Upper lobe of right lung (tissue), 1 donor: ENCODE data around the gene RAB3IL1. TPM values are rescaled to one million over a fixed set of nuclear protein-coding genes. Genes with fewer than 3 reads are reported as not detected.
A peak's percentile ranks its signal among the peaks of the same experiment; 100 is the strongest.

ENCODE experiments used
- ATAC-seq: fragments of 200-7000 bp; cut with Tn5 transposase; one replicate; pipeline ENCODE4 v1.9.1; 2020; ENCODE audit warnings: mild to moderate bottlenecking, moderate library complexity
- DNase-seq: peaks from one replicate; pipeline ENCODE4 v3.0.0-alpha.2; 2020
- H3K27ac ChIP-seq: fragments of 200-600 bp; one replicate; pipeline ENCODE4 v1.8.0; 2022
- H3K27me3 ChIP-seq: fragments of 200-600 bp; one replicate; pipeline ENCODE4 v1.8.0; 2022; ENCODE audit warnings: mild to moderate bottlenecking
- H3K36me3 ChIP-seq: fragments of 200-600 bp; one replicate; pipeline ENCODE4 v1.8.0; 2022
- H3K4me1 ChIP-seq: fragments of 200-600 bp; one replicate; pipeline ENCODE4 v1.8.0; 2022
- H3K4me3 ChIP-seq: fragments of 200-600 bp; one replicate; pipeline ENCODE4 v1.8.0; 2022; ENCODE audit warnings: mild to moderate bottlenecking
- H3K9me3 ChIP-seq: fragments of 200-600 bp; one replicate; pipeline ENCODE4 v1.8.0; 2022
- intact Hi-C: fragments of 100-400 bp; cut with DNase I; formaldehyde crosslinking; loops from one replicate; pipeline ENCODE4 v1.11.0; 2022
- total RNA-seq: library from RNA; stranded (reverse); fragmentation: NEBNext Ultra II Directional; extraction: Animal tissue kit (Norgen Biotek cat#: 25700); gene quantifications from one replicate; pipeline ENCODE4 v1.2.1, GENCODE V29; 2021
- TF ChIP-seq, protein P1 (sequence below): fragments of 200-600 bp; IDR thresholded peaks from one replicate; pipeline ENCODE4 v1.8.0; 2022; ENCODE audit warnings: antibody characterized with exemption
- donor health status: DM: no; HTN: yes; CAD: no; lungs with severe emphysema.

The RAB3IL1 gene
- total RNA-seq, 1 donor from 2014 or later, result 10.6 TPM

- H3K27ac ChIP-seq, result no peak overlapping the region
- H3K9me3 ChIP-seq, result no peaks in the 10 kb centered on the region
- H3K4me3 ChIP-seq, result no peak overlapping the region
- TF ChIP-seq, protein P1, sequence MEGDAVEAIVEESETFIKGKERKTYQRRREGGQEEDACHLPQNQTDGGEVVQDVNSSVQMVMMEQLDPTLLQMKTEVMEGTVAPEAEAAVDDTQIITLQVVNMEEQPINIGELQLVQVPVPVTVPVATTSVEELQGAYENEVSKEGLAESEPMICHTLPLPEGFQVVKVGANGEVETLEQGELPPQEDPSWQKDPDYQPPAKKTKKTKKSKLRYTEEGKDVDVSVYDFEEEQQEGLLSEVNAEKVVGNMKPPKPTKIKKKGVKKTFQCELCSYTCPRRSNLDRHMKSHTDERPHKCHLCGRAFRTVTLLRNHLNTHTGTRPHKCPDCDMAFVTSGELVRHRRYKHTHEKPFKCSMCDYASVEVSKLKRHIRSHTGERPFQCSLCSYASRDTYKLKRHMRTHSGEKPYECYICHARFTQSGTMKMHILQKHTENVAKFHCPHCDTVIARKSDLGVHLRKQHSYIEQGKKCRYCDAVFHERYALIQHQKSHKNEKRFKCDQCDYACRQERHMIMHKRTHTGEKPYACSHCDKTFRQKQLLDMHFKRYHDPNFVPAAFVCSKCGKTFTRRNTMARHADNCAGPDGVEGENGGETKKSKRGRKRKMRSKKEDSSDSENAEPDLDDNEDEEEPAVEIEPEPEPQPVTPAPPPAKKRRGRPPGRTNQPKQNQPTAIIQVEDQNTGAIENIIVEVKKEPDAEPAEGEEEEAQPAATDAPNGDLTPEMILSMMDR, result no peak
- no peak for ATAC-seq
- no peaks in the 10 kb centered on the region for H3K36me3 ChIP-seq
- intact Hi-C loops, result no loop called here
- DNase-seq, result peak; percentile 36
- peaks cover 5% of the 10 kb centered on the region for H3K27me3 ChIP-seq
- peaks cover 14% of the 10 kb centered on the region for H3K4me1 ChIP-seq
Measured at GRCh38 chr11:61913699-61914395, 3.5 kb downstream of the RAB3IL1 start.

- H3K4me3 ChIP-seq, result no peak overlapping the region
- TF ChIP-seq, protein P1, result no peak
- H3K4me1 ChIP-seq, result peaks cover 7% of the 10 kb centered on the region
- intact Hi-C loops, result no loop called here
- H3K36me3 ChIP-seq, result no peaks in the 10 kb centered on the region
- no peaks in the 10 kb centered on the region for H3K9me3 ChIP-seq
- DNase-seq, result peak; percentile 54
- H3K27me3 ChIP-seq, result no peaks in the 10 kb centered on the region
- ATAC-seq, result no peak
- H3K27ac ChIP-seq, result no peak overlapping the region
Measured at GRCh38 chr11:61912991-61913698, 4.2 kb downstream of the RAB3IL1 start.

GRCh38 chr11:61912530-61912898, 4.9 kb downstream of the RAB3IL1 start:
- Histone ChIP-seq H3K36me3 (no peaks in the 10 kb centered on the region), H3K9me3 (no peaks in the 10 kb centered on the region), H3K4me3 (no peak overlapping the region), H3K4me1 (peaks cover 6% of the 10 kb centered on the region), H3K27me3 (no peaks in the 10 kb centered on the region), H3K27ac (no peak overlapping the region)
- ATAC-seq (peak; percentile 82), DNase-seq (peak; percentile 67)
- intact Hi-C loops, result no loop called here
- TF ChIP-seq, protein P1, result no peak

DNA sequence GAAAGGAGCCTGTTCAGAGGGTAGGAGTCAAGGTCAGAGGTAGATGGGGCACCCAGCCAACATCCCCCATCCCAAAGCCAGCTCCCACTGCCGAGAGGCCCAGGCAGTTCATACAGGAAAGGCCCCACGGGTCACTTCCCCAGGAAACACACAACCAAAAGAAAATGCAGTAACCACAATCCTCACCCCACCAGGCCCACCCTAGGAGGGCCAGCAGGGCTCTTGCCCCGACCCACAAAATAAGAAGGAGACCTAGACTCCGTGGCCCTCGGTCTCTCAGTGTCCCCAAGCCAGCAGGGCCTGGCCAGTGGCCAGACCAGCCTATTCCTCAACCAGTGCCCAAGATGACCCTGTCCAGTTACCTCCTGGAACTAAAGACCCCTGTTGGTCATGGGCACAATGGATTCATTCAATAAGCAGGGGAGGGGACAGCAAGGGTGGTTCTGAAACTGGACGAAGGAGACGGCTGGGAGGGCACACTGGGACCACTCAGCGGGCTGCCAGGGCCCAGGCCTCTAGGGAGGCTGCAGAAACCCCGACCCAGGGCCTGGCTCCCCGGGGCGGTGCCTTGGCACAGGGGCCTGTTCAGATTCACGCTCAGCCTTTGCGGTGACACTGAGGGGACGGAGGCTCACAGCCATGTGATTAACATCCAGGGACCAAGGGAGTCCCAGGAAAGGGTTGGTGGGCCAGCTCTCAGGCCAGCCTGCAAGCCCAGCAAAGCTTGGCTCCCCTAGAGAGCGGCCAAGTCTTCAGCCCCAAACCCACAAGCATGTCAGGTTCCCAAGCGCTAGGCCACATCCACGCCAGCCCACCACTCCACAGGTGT, 5.5 kb downstream of the RAB3IL1 start:
- no peak overlapping the region for H3K4me3 ChIP-seq
- no peaks in the 10 kb centered on the region for H3K36me3 ChIP-seq
- DNase-seq (peak; percentile 46), ATAC-seq (no peak)
- H3K4me1 ChIP-seq, result peaks cover 6% of the 10 kb centered on the region
- intact Hi-C loops, result no loop called here
- H3K27me3 ChIP-seq, result no peaks in the 10 kb centered on the region
- H3K9me3 ChIP-seq, result no peaks in the 10 kb centered on the region
- TF ChIP-seq, protein P1, result no peak
- H3K27ac ChIP-seq, result no peak overlapping the region

- no peak for DNase-seq
- no peak overlapping the region for H3K4me3 ChIP-seq
- H3K36me3 ChIP-seq, result no peaks in the 10 kb centered on the region
- no peak overlapping the region for H3K27ac ChIP-seq
- no peaks in the 10 kb centered on the region for H3K27me3 ChIP-seq
- ATAC-seq, result no peak
- intact Hi-C loops, result no loop called here
- H3K9me3 ChIP-seq, result no peaks in the 10 kb centered on the region
- TF ChIP-seq, protein P1, result no peak
- peaks cover 6% of the 10 kb centered on the region for H3K4me1 ChIP-seq
Measured at GRCh38 chr11:61911128-61911700, 6.2 kb downstream of the RAB3IL1 start.
